Activated naive CD8-positive, alpha-beta T cell treated with anti-CD3 and anti-CD28 coated beads, Interleukin-2, amount 10 ng/mL, durations not matched to agents 7 days and 5 days (primary cell): ENCODE data around the gene KNL1. TPM values are rescaled to one million over a fixed set of nuclear protein-coding genes. Genes with fewer than 3 reads are reported as not detected.
A peak's percentile ranks its signal among the peaks of the same experiment; 100 is the strongest.
"Not testable (repeated sequence)": the region's sequence is repeated elsewhere in the genome, so short reads cannot be mapped to it uniquely, and the experiment has no call there.

ENCODE experiments used
- ATAC-seq: fragments of 150-1000 bp; cut with Tn5 transposase; one replicate; pipeline ENCODE4 v1.10.0; 2021; ENCODE audit warnings: low read depth, moderate library complexity
- POLR2A ChIA-PET: fragments of 350-600 bp; sonication (Branson Sonifier 250); formaldehyde crosslinking; loops from one replicate; lab custom pipeline; 2021; ENCODE audit warnings: antibody characterized with exemption; lab: Charles Lee
- DNase-seq: peaks from one replicate; pipeline ENCODE4 v3.0.0; 2021
- H3K27ac Mint-ChIP-seq: one replicate; pipeline ENCODE4 v1.8.0; 2022; ENCODE audit warnings: mild to moderate bottlenecking, mixed read lengths
- H3K27me3 Mint-ChIP-seq: one replicate; pipeline ENCODE4 v1.8.0; 2022; ENCODE audit warnings: mild to moderate bottlenecking, moderate library complexity, mixed read lengths
- H3K36me3 Mint-ChIP-seq: one replicate; pipeline ENCODE4 v1.8.0; 2021; ENCODE audit warnings: mild to moderate bottlenecking, mixed read lengths
- H3K4me1 Mint-ChIP-seq: one replicate; pipeline ENCODE4 v1.8.0; 2021; ENCODE audit warnings: mixed read lengths
- H3K4me3 Mint-ChIP-seq: one replicate; pipeline ENCODE4 v1.8.0; 2022; ENCODE audit warnings: mild to moderate bottlenecking, moderate library complexity, mixed read lengths
- H3K9me3 Mint-ChIP-seq: one replicate; pipeline ENCODE4 v1.8.0; 2021; ENCODE audit warnings: mixed read lengths
- total RNA-seq, 2 experiments: library from RNA; stranded (reverse); gene quantifications; one replicate each; pipeline ENCODE4 v1.2.3, GENCODE V29; 2021

KNL1 gene
- total RNA-seq, 2 experiments from 2014 or later: 43.8 to 46.2 TPM

DNA sequence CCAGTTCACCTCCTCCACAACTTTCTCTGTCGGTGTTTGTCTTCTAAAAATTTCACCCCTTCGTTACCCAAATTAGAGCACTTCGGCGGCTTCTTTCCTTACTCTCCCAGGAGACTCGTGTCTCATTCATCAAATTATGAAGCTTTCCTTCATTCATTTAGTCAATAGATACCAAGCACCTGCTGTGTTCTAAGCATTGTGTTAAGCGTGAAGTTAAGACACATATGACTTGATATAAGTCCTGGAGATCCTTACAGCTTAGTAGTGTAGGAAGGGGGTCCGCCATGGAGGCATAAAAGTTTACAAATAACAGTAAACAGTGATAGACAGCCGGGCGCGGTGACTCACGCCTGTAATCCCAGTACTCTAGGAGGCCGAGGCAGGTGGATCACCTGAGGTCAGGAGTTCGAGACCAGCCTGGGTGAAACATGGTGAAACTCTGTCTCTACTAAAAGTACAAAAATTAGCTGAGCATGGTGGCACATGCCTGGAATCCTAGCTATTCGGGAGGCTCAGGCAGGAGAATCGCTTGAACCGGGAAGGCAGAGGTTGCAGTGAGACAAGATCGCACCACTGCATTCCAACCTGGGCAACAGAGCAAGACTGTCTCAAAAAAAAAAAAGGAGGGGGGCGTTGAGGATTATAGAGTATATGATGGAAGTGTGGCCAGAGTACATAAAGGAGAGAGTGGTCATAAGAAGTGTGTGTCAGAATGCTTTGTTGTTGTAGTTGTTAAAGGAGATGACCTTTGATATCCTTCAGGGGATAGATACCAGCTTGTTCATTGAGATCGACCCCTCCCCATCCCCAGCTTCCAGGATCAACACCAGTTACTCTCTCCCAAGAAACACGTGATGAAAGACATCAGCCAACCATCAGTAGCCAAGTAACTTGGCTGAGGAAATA lies 28.5 kb upstream of the KNL1 start:
- H3K27me3 Mint-ChIP-seq: peaks cover 6% of the 10 kb centered on the region
- no peak for ATAC-seq
- H3K36me3 Mint-ChIP-seq: peaks cover 10% of the 10 kb centered on the region
- H3K27ac Mint-ChIP-seq: peak overlapping the region; percentile 91
- POLR2A ChIA-PET: interaction anchor here (0.7 to 1.8 kb wide), 9 partner anchors 8 to 330 kb away, joined by 3 to 9 read pairs (median 4); partner anchors contain the start of genes CHST14 and KNL1
- peaks cover 41% of the 10 kb centered on the region for H3K4me1 Mint-ChIP-seq
- peak overlapping the region; percentile 93 for H3K4me3 Mint-ChIP-seq
- no peak for DNase-seq
- H3K9me3 Mint-ChIP-seq: no peaks in the 10 kb centered on the region

DNA sequence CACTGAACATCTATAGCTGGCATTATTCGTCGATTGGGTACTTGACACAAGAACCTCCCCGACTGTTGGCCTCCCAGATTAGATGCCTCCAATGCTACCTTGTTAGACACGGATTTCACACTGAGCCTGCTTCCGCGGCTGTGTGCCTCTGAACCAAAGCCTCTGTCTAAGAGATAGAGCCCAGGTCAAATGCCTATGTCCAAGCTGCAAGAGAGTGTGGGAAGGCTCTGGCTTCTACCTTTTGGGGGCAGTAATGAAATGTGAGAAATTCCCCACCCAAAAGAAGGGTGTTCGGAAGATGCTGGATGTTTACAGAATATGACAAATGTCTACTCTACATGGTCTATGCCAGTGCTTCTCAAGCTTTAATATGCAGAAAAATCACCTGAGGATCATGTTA lies 26.9 kb upstream of the KNL1 start:
- POLR2A ChIA-PET: interaction anchor here (0.5 to 1.0 kb wide), 4 partner anchors 24 to 977 kb away, joined by 3 read pairs; partner anchors contain the start of genes NUSAP1 and OIP5

DNA sequence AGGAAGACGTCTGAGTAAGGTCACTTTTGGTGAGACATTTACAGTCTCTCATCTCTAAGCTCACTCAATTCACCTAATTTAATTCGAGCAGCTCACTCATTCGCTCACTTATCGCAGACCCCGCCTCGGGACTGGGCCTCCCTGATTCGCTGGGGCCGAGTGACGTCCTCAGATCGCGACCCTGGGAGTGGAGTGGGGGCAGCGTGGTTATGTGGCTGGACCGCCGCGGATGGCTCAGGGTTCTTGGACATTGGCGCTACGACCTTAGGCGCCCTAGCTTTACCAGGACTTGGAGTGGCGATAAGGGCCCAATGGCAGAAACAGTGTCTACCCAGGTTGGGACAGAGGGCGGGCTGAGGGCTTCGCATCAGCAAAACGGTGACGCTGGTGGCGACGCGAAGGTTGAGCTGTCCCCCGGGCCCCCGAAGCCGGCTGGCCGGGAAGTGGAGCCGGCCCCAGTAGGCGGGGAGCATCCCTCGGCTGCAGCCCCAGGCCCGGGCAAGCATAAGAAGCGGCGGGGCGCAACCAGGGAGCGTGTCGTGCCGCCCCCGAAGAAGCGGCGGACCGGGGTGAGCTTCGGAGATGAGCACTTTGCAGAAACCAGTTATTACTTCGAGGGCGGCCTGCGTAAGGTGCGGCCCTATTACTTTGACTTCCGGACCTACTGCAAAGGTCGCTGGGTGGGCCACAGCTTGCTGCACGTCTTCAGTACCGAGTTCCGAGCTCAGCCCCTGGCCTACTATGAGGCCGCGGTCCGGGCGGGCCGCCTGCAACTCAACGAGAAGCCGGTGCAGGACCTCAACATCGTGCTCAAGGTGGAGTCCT lies 24.7 kb upstream of the KNL1 start, which contains the start of gene RPUSD2:
Gene RPUSD2, plus strand, starts transcription at position 171 of the 825 bp plus-strand sequence. Its CDS starts 39 bp downstream, at position 210.
- ATAC-seq: peak; percentile 65

More for the DNA sequence above, 26.9 kb upstream of the KNL1 start:
- Mint-ChIP-seq H3K4me1 (peaks cover 38% of the 10 kb centered on the region), H3K9me3 (no peaks in the 10 kb centered on the region), H3K36me3 (no peaks in the 10 kb centered on the region), H3K4me3 (no peak overlapping the region), H3K27ac (no peak overlapping the region), H3K27me3 (peaks cover 6% of the 10 kb centered on the region)
- no peak for DNase-seq
- no peak for ATAC-seq

DNA sequence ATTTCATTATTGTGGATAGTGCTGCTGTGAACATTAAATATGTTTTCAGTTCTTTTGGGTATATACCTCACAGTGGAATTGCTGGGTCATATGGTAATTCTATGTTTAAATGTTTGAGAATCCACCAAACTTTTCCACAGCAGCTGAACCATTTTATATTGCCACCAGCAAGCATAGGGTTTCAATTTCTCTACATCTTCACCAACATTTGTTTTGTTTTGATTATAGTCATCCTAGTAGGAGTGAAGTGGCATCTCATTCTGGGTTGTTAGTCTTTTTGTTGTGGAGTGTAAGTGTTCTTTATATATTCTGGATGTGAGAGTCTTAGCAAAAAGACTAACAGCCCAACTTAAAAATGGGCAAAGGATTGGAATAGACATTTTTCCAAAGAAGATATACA lies 18.9 kb upstream of the KNL1 start:
- Mint-ChIP-seq H3K9me3 (no peaks in the 10 kb centered on the region), H3K4me1 (peaks cover 6% of the 10 kb centered on the region), H3K4me3 (no peak overlapping the region), H3K27ac (no peak overlapping the region), H3K36me3 (peaks cover 7% of the 10 kb centered on the region), H3K27me3 (no peaks in the 10 kb centered on the region)
- POLR2A ChIA-PET: interaction anchor here (1.5 kb wide), 1 partner anchor 10 kb away, joined by 3 read pairs; the partner anchor contains the start of gene CCDC32
- ATAC-seq: no peak
- DNase-seq: no peak

More for the DNA sequence above, 24.7 kb upstream of the KNL1 start, which contains the start of gene RPUSD2:
- Mint-ChIP-seq H3K4me1 (peaks cover 30% of the 10 kb centered on the region), H3K36me3 (peaks cover 2% of the 10 kb centered on the region), H3K9me3 (no peaks in the 10 kb centered on the region), H3K4me3 (peak within 1 kb of the TSS; percentile 96), H3K27me3 (peaks cover 6% of the 10 kb centered on the region), H3K27ac (peak within 1 kb of the TSS; percentile 98)
- DNase-seq: peak; percentile 94
- POLR2A ChIA-PET: interaction anchor here (0.5 to 2.0 kb wide), 19 partner anchors 9 to 993 kb away, joined by 3 to 18 read pairs (median 5); partner anchors contain the start of genes CHP1, KNL1, PLCB2 and RAD51

DNA sequence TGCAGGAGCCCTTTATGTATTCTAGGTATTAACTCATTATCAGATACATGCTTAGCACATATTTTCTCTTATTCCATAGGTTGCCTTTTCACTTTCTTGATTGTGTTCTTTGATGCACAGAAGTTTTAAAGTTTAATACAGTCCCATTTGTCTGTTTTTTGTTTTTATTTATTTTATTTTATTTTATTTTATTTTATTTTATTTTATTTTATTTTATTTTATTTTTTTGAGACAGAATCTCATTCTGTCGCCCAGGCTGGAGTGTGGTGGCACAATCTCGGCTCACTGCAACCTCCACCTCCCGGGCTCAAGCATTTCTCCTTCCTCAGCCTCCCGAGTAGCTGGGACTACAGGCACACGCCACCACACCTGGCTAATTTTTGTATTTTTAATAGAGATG lies 17.1 kb upstream of the KNL1 start:
- H3K27me3 Mint-ChIP-seq, POLR2A ChIA-PET, H3K4me1 Mint-ChIP-seq: not testable (repeated sequence)

DNA sequence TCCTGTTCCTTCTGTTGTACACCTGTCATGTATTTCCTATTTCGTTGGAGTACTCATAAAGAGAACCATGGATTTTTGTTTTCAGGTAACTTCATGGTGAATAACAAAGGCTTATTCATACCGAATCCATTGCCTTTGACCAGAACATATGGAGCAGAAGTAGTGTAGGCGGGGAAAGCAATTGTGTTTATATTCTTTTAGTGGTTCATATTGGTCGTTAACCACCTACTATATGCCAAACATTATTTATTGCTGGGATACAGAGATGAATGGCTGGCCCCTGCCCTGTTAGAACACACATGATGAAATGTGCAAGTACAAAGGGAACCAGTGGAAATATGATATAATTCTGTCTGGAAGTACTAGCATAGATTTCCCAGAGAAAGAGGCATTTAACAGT lies 15.2 kb upstream of the KNL1 start:
- no peak overlapping the region for H3K27ac Mint-ChIP-seq
- POLR2A ChIA-PET: no interaction called here

More for the DNA sequence above, 17.1 kb upstream of the KNL1 start:
- not testable (repeated sequence) for H3K27ac Mint-ChIP-seq, DNase-seq, H3K36me3 Mint-ChIP-seq, H3K4me3 Mint-ChIP-seq, ATAC-seq, H3K9me3 Mint-ChIP-seq

DNA sequence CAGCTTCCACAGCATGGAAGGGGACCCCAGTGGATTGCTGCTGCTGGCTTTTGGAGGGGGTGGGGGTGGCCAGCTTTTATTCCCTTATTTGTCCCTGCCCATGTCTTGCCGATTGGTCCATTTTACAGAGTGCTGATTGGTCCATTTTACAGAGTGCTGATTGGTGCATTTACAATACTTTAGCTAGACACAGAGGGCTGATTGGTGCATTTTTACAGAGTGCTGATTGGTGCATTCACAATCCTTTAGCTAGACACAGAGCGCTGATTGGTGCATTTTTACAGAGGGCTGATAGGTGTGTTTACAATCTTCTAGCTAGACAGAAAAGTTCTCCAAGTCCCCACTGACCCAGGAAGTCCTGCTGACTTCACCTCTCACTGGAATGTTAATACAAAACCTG lies 12.3 kb upstream of the KNL1 start:
- H3K4me1 Mint-ChIP-seq, H3K9me3 Mint-ChIP-seq, ATAC-seq, H3K4me3 Mint-ChIP-seq, DNase-seq, POLR2A ChIA-PET, H3K27ac Mint-ChIP-seq, H3K27me3 Mint-ChIP-seq, H3K36me3 Mint-ChIP-seq: not testable (repeated sequence)

More for the DNA sequence above, 15.2 kb upstream of the KNL1 start:
- Mint-ChIP-seq H3K4me3 (no peak overlapping the region), H3K27me3 (no peaks in the 10 kb centered on the region), H3K36me3 (peaks cover 9% of the 10 kb centered on the region), H3K9me3 (peaks cover 1% of the 10 kb centered on the region), H3K4me1 (peaks cover 5% of the 10 kb centered on the region)
- DNase-seq: no peak
- ATAC-seq: no peak

DNA sequence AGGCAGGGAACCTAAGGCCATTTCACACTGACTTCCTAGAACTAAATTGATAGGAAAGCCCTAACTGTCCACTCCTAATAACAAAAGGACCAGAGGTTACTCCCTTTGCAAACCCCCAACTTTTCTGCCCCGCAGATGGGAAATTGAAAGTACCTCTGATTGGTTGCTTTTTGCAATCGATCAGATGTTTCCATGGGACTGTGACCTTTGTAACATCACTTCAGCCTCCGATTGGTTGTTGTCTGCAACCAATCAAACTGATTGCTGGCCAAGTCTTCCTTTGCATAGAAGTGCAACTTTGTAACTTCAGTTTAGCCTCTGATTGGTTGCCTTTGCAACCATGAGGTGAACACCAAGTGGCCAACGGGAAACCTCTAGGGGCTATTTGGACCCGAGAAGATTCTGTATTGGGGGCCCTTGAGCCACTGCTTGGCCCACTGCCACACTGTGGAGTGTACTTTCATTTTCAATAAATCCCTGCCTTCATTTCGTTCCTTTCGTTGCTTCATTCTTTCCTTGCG lies 11.3 kb upstream of the KNL1 start:
- Mint-ChIP-seq H3K27ac (peak overlapping the region; percentile 56), H3K4me3 (peak overlapping the region; percentile 4), H3K36me3 (peaks cover 4% of the 10 kb centered on the region), H3K27me3 (peaks cover 12% of the 10 kb centered on the region), H3K4me1 (peaks cover 5% of the 10 kb centered on the region), H3K9me3 (peaks cover 1% of the 10 kb centered on the region)
- ATAC-seq: peak; percentile 30
- DNase-seq: no peak
- POLR2A ChIA-PET: no interaction called here

DNA sequence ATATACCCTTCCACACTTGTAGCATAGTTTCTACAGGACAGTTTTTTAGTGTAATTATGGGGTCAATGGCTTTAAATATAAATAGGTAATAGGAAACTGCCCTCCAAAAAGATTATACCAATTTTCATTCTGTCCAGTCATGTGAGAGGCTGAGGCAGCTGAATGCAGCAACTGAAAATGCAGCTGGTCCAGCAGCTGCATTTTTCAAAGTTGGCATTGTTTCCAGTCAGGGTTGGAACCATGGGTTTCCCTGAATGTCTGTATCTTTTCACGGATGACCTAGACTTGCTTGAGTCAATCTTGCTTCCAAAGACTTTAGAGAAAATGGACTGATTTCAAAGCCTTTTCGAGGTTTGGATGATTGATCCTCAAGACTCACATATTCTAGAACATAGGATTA lies 9.9 kb upstream of the KNL1 start:
- H3K9me3 Mint-ChIP-seq: peaks cover 1% of the 10 kb centered on the region

DNA sequence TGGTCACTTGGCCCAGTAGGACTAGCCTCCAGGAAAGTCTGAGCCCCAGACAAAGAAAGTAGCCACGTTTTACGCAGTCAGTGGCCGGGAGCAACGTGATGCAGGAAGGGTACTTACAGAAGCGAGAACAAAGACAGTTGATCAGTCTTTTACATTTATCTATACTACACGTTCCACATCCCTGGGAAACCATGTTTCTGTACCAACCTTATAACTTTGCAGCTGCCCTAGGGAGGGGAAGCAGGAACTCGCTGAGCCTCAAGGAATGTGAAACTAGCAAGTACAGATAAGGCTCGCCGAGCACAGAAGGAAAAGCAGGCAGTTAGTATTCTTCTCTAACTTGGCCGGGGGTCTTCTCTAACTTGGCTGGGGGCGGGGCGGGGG lies 3.4 kb upstream of the KNL1 start:
- POLR2A ChIA-PET: interaction anchor here (0.6 to 3.0 kb wide), 4 partner anchors 21 to 179 kb away, joined by 3 to 18 read pairs (median 3); partner anchors contain the start of genes C15orf62, CCDC32 and RPUSD2
- peaks cover 4% of the 10 kb centered on the region for H3K36me3 Mint-ChIP-seq
- DNase-seq (no peak), ATAC-seq (no peak)
- peaks cover 20% of the 10 kb centered on the region for H3K4me1 Mint-ChIP-seq
- peak overlapping the region; percentile 83 for H3K4me3 Mint-ChIP-seq
- H3K27ac Mint-ChIP-seq: peak overlapping the region; percentile 69
- H3K9me3 Mint-ChIP-seq: no peaks in the 10 kb centered on the region
- peaks cover 20% of the 10 kb centered on the region for H3K27me3 Mint-ChIP-seq

More for the DNA sequence above, 9.9 kb upstream of the KNL1 start:
- no peak for DNase-seq
- no peak for ATAC-seq
- H3K4me3 Mint-ChIP-seq: no peak overlapping the region
- H3K36me3 Mint-ChIP-seq: peaks cover 4% of the 10 kb centered on the region
- POLR2A ChIA-PET: no interaction called here
- H3K27me3 Mint-ChIP-seq: peaks cover 17% of the 10 kb centered on the region
- H3K4me1 Mint-ChIP-seq: peaks cover 5% of the 10 kb centered on the region
- H3K27ac Mint-ChIP-seq: no peak overlapping the region

DNA sequence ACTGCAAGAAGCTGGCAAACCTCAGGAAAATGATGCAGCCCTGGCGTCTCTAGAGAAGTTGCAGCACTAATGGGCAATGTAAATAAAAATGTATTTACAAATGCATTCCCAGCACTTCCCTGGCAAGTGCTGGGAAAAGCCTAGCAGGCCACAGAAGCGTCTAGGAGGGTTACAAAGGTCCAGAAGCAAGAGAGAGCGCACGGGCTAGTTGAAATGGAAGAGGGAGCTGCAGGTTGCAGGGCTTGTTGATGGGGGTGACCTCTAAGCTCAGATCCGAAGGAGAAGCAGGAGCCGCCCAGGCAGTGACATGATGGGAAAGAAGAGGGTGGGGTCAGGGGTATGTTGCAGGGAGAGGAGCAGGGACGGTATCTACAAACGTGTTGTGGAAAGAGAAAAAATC lies 2.7 kb upstream of the KNL1 start:
- Mint-ChIP-seq H3K36me3 (peaks cover 4% of the 10 kb centered on the region), H3K27me3 (peaks cover 17% of the 10 kb centered on the region), H3K4me1 (peaks cover 23% of the 10 kb centered on the region), H3K9me3 (no peaks in the 10 kb centered on the region), H3K4me3 (no peak overlapping the region), H3K27ac (no peak overlapping the region)
- POLR2A ChIA-PET: interaction anchor here (0.6 to 3.0 kb wide), 4 partner anchors 22 to 178 kb away, joined by 3 to 18 read pairs (median 4); partner anchors contain the start of genes C15orf62, CCDC32 and RPUSD2
- no peak for ATAC-seq
- no peak for DNase-seq

DNA sequence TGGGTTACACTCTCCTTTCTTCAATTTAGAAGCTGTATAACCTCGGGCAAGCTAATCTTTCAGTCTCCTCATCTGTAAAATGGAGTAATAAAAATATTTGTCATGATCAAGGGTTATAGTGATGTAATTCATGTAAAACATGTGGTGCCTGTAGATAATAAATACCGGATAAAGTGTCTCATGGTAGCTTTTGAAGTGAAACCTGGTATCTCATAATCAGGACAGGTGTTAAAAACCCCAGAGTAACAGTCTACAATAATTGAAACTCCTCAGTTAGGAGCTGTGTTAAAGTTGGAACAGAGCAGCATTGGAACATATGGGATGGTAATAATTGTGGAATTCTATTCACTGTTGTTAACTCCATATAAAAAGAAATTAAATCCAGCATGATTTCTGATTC lies 884 bp upstream of the KNL1 start:
- no peak for ATAC-seq
- peak overlapping the region; percentile 91 for H3K4me3 Mint-ChIP-seq
- no peak overlapping the region for H3K27ac Mint-ChIP-seq
- peaks cover 29% of the 10 kb centered on the region for H3K4me1 Mint-ChIP-seq
- no peaks in the 10 kb centered on the region for H3K9me3 Mint-ChIP-seq
- DNase-seq: no peak
- POLR2A ChIA-PET: interaction anchor here (0.9 to 2.6 kb wide), 4 partner anchors 24 to 301 kb away, joined by 3 to 9 read pairs (median 4); partner anchors contain the start of genes CCDC32, RAD51 and RPUSD2
- peaks cover 6% of the 10 kb centered on the region for H3K27me3 Mint-ChIP-seq
- peaks cover 9% of the 10 kb centered on the region for H3K36me3 Mint-ChIP-seq
